ENCODE results near the gene RHOB.

RHOB gene

GRCh38 chr2:20481798-20482405 is 35.0 kb downstream of the RHOB start:
- H3K4me3 ChIP-seq (ENCODE audit: low read depth, low read length) = no peak overlapping the region
- H3K27me3 ChIP-seq (ENCODE audit: control insufficient read depth, insufficient read depth, low read length) = peaks cover 9% of the 10 kb centered on the region
- no peak overlapping the region for H3K27ac ChIP-seq (ENCODE audit: low read depth, low read length)
- H3K4me1 ChIP-seq (ENCODE audit: control insufficient read depth, insufficient read depth, low read length) = peaks cover 4% of the 10 kb centered on the region
- H3K9me3 ChIP-seq (ENCODE audit: control insufficient read depth, insufficient read depth, low read depth, low read length) = no peaks in the 10 kb centered on the region
- no peaks in the 10 kb centered on the region for H3K36me3 ChIP-seq (ENCODE audit: control insufficient read depth, insufficient read depth, low read length)
- H3K9ac ChIP-seq (ENCODE audit: low read length) = no peak overlapping the region

DNA sequence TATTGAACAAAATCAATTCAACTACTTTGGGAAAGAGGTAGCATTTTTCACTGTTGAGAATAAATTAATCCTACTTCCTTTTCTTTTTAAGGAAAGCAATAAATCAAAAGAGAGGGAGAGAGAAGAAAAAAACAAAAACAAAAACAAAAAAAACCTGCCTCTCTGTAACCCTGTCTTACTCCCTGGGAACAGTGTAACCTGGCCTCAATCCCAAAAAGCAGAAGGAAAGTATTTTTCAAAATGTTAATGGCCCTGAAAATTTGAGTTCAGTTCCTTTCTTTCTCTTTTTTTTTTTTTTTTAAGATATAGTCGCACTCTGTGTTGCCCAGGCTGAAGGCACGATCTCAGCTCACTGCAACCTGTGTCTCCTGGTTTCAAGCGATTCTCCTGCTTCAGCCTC is 35.9 kb downstream of the RHOB start:
- peaks cover 12% of the 10 kb centered on the region for H3K4me1 ChIP-seq (ENCODE audit: control insufficient read depth, insufficient read depth, low read length)
- H3K36me3 ChIP-seq (ENCODE audit: control insufficient read depth, insufficient read depth, low read length) = no peaks in the 10 kb centered on the region
- peaks cover 9% of the 10 kb centered on the region for H3K27me3 ChIP-seq (ENCODE audit: control insufficient read depth, insufficient read depth, low read length)
- no peak overlapping the region for H3K4me3 ChIP-seq (ENCODE audit: low read depth, low read length)
- H3K27ac ChIP-seq (ENCODE audit: low read depth, low read length) = no peak overlapping the region
- H3K9me3 ChIP-seq (ENCODE audit: control insufficient read depth, insufficient read depth, low read depth, low read length) = no peaks in the 10 kb centered on the region
- H3K9ac ChIP-seq (ENCODE audit: low read length) = no peak overlapping the region

GRCh38 chr2:20483194-20483895 is 36.5 kb downstream of the RHOB start:
- Histone ChIP-seq H3K9ac (ENCODE audit: low read length) (no peak overlapping the region), H3K27ac (ENCODE audit: low read depth, low read length) (no peak overlapping the region), H3K9me3 (ENCODE audit: control insufficient read depth, insufficient read depth, low read depth, low read length) (no peaks in the 10 kb centered on the region), H3K4me1 (ENCODE audit: control insufficient read depth, insufficient read depth, low read length) (peaks cover 18% of the 10 kb centered on the region), H3K4me3 (ENCODE audit: low read depth, low read length) (no peak overlapping the region), H3K27me3 (ENCODE audit: control insufficient read depth, insufficient read depth, low read length) (peaks cover 11% of the 10 kb centered on the region), H3K36me3 (ENCODE audit: control insufficient read depth, insufficient read depth, low read length) (no peaks in the 10 kb centered on the region)

- H3K27me3 ChIP-seq (ENCODE audit: control insufficient read depth, insufficient read depth, low read length) = peaks cover 19% of the 10 kb centered on the region
- H3K27ac ChIP-seq (ENCODE audit: low read depth, low read length) = no peak overlapping the region
- H3K36me3 ChIP-seq (ENCODE audit: control insufficient read depth, insufficient read depth, low read length) = no peaks in the 10 kb centered on the region
- H3K4me1 ChIP-seq (ENCODE audit: control insufficient read depth, insufficient read depth, low read length) = peaks cover 26% of the 10 kb centered on the region
- no peak overlapping the region for H3K9ac ChIP-seq (ENCODE audit: low read length)
- H3K9me3 ChIP-seq (ENCODE audit: control insufficient read depth, insufficient read depth, low read depth, low read length) = no peaks in the 10 kb centered on the region
- no peak overlapping the region for H3K4me3 ChIP-seq (ENCODE audit: low read depth, low read length)
Observed at GRCh38 chr2:20484034-20484617, 37.3 kb downstream of the RHOB start.

- Histone ChIP-seq H3K27ac (ENCODE audit: low read depth, low read length) (no peak overlapping the region), H3K4me1 (ENCODE audit: control insufficient read depth, insufficient read depth, low read length) (peaks cover 26% of the 10 kb centered on the region), H3K9ac (ENCODE audit: low read length) (no peak overlapping the region), H3K4me3 (ENCODE audit: low read depth, low read length) (no peak overlapping the region), H3K27me3 (ENCODE audit: control insufficient read depth, insufficient read depth, low read length) (peaks cover 19% of the 10 kb centered on the region), H3K36me3 (ENCODE audit: control insufficient read depth, insufficient read depth, low read length) (no peaks in the 10 kb centered on the region), H3K9me3 (ENCODE audit: control insufficient read depth, insufficient read depth, low read depth, low read length) (no peaks in the 10 kb centered on the region)
Observed at GRCh38 chr2:20484810-20485611, 38.1 kb downstream of the RHOB start.

GRCh38 chr2:20485612-20486388 is 38.9 kb downstream of the RHOB start:
- Histone ChIP-seq H3K36me3 (ENCODE audit: control insufficient read depth, insufficient read depth, low read length) (no peaks in the 10 kb centered on the region), H3K9ac (ENCODE audit: low read length) (no peak overlapping the region), H3K27ac (ENCODE audit: low read depth, low read length) (no peak overlapping the region), H3K4me3 (ENCODE audit: low read depth, low read length) (no peak overlapping the region), H3K27me3 (ENCODE audit: control insufficient read depth, insufficient read depth, low read length) (peaks cover 19% of the 10 kb centered on the region), H3K4me1 (ENCODE audit: control insufficient read depth, insufficient read depth, low read length) (peaks cover 30% of the 10 kb centered on the region), H3K9me3 (ENCODE audit: control insufficient read depth, insufficient read depth, low read depth, low read length) (no peaks in the 10 kb centered on the region)

DNA sequence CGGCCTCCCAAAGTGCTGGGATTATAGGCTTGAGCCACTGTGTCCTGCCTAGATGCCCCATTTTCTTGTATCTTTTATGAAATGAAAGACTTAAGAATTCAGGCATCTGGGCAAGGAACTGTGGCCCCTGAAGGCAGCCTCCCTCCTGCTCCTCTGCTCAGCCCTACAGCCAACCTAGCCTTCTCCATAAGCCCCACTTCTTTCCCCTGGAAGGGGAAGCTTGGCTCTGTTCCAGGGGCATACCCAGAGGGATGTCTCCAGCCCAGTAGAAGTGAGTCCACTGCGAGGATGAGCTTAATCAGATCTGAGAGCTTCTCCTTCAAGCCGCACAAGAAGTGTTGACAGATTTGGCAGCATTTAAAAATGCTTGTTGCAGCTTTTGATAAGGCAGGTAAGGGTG is 39.7 kb downstream of the RHOB start:
- peaks cover 33% of the 10 kb centered on the region for H3K4me1 ChIP-seq (ENCODE audit: control insufficient read depth, insufficient read depth, low read length)
- H3K36me3 ChIP-seq (ENCODE audit: control insufficient read depth, insufficient read depth, low read length) = no peaks in the 10 kb centered on the region
- peaks cover 19% of the 10 kb centered on the region for H3K27me3 ChIP-seq (ENCODE audit: control insufficient read depth, insufficient read depth, low read length)
- H3K9ac ChIP-seq (ENCODE audit: low read length) = no peak overlapping the region
- no peak overlapping the region for H3K27ac ChIP-seq (ENCODE audit: low read depth, low read length)
- no peaks in the 10 kb centered on the region for H3K9me3 ChIP-seq (ENCODE audit: control insufficient read depth, insufficient read depth, low read depth, low read length)
- no peak overlapping the region for H3K4me3 ChIP-seq (ENCODE audit: low read depth, low read length)

DNA sequence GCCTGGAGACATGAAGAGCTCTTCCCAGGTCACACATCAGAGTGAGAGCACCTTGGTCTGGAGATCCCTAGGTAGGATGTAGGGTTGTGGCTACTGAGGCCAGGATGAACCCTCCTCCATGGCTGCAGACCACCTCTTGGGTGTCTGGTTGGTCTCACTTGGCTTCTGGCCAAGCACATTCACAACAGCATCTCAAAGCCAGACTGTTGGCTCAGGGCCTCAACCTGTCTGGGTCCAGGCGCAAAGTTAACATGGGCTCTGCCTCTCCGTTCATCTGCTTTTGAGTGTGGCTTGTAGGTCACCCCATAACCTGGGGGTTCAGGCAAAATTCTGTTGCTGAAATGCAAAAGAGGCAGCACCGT is 40.1 kb downstream of the RHOB start:
- Histone ChIP-seq H3K27ac (ENCODE audit: low read depth, low read length) (no peak overlapping the region), H3K9ac (ENCODE audit: low read length) (no peak overlapping the region), H3K27me3 (ENCODE audit: control insufficient read depth, insufficient read depth, low read length) (peaks cover 19% of the 10 kb centered on the region), H3K9me3 (ENCODE audit: control insufficient read depth, insufficient read depth, low read depth, low read length) (no peaks in the 10 kb centered on the region), H3K4me1 (ENCODE audit: control insufficient read depth, insufficient read depth, low read length) (peaks cover 33% of the 10 kb centered on the region), H3K4me3 (ENCODE audit: low read depth, low read length) (no peak overlapping the region), H3K36me3 (ENCODE audit: control insufficient read depth, insufficient read depth, low read length) (no peaks in the 10 kb centered on the region)

DNA sequence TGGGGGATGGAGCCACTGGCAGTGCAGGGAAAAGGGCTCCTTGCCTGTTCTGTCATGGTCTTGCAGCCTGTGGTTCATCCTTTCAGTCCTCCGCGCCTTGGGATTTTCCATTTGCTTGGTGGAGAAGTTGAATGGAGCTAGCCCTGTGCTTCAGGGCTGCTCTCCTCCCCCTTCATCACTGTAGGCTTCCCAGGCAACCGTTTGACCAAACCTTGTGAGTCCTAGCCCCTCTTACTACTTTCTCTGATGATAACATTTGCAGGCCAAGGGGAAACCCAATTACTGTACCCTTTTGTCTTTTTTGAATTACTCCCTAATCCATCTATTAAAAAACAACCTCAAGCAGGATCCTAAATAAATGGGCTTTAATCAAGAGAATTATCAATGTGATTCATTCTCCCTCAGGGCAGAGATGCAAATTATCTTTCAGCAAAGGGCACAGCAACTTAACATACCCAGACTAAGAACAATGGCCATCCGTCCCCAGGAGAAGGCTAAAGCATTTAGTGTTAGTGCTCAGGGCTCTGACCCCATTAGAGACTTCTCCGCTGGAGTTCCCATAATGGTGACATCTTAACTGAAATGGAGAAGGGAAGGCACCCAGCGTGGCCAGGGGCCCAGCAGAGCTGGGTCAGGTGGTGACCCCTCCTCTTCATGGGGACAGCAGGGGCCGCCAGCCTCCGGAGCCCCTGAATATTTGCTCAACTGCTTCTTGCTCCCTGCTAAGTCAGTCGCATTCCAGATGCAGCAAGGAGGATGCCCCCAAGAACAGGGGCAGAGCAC is 40.7 kb downstream of the RHOB start:
- H3K9me3 ChIP-seq (ENCODE audit: control insufficient read depth, insufficient read depth, low read depth, low read length) = no peaks in the 10 kb centered on the region
- H3K9ac ChIP-seq (ENCODE audit: low read length) = no peak overlapping the region
- H3K4me1 ChIP-seq (ENCODE audit: control insufficient read depth, insufficient read depth, low read length) = peaks cover 33% of the 10 kb centered on the region
- peak overlapping the region; percentile 10; the same call in 1 of the 2 replicates for H3K4me3 ChIP-seq (ENCODE audit: low read depth, low read length)
- H3K27me3 ChIP-seq (ENCODE audit: control insufficient read depth, insufficient read depth, low read length) = peaks cover 19% of the 10 kb centered on the region
- H3K36me3 ChIP-seq (ENCODE audit: control insufficient read depth, insufficient read depth, low read length) = no peaks in the 10 kb centered on the region
- no peak overlapping the region; the same call in 1 of the 2 replicates for H3K27ac ChIP-seq (ENCODE audit: low read depth, low read length)

- Histone ChIP-seq H3K27me3 (ENCODE audit: control insufficient read depth, insufficient read depth, low read length) (peaks cover 19% of the 10 kb centered on the region), H3K4me3 (ENCODE audit: low read depth, low read length) (peak overlapping the region; percentile 10; the same call in 1 of the 2 replicates), H3K9ac (ENCODE audit: low read length) (peak overlapping the region; percentile 44), H3K4me1 (ENCODE audit: control insufficient read depth, insufficient read depth, low read length) (peaks cover 33% of the 10 kb centered on the region), H3K36me3 (ENCODE audit: control insufficient read depth, insufficient read depth, low read length) (no peaks in the 10 kb centered on the region), H3K27ac (ENCODE audit: low read depth, low read length) (no peak overlapping the region; the same call in 1 of the 2 replicates), H3K9me3 (ENCODE audit: control insufficient read depth, insufficient read depth, low read depth, low read length) (no peaks in the 10 kb centered on the region)
Observed at GRCh38 chr2:20488201-20488641, 41.3 kb downstream of the RHOB start.

All from HUES6 (cell line).